ENCODE data around the gene SRRM2.

SRRM2 gene

DNA sequence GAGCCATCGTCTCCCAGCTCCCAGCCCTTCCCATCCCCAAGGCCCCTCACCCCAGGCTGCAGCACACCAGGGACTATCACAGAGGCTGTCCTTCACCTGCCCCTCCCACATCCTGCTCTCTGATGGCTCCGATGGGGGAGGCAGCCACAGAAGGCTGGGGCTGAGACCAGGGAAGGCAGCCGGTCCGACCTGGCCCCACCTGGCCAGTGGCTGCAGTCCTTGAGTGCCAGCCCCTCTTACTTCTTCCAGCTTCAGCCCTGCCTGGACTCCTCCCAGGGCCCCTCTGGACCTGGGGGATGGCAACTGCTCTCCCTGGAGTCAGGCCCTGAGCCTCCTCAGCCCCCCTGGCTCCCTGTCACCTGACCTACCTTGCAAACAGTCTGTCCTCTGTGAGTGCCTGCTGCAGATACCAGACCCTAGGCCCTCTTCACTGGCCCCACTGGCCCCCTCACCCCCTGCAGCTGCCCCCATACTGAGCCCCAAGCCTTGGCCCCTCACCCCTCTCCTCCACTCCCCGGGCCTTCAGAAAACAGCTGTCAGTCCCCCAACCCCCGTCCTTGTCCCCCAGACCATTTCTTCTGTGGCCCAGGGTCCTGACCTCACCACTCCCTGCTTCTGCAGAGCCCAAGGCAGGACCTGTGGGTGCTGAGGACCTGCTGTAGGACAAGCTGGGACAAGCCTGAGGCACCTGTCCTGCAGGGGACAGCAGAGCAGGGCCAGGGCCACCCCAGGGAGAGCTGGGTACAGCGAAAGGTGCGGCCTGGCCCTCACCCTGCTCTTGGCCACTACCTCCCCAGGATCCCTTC, 12.6 kb upstream of the SRRM2 start:
- DNase-seq (ENCODE audit: low spot score) = no peak

DNA sequence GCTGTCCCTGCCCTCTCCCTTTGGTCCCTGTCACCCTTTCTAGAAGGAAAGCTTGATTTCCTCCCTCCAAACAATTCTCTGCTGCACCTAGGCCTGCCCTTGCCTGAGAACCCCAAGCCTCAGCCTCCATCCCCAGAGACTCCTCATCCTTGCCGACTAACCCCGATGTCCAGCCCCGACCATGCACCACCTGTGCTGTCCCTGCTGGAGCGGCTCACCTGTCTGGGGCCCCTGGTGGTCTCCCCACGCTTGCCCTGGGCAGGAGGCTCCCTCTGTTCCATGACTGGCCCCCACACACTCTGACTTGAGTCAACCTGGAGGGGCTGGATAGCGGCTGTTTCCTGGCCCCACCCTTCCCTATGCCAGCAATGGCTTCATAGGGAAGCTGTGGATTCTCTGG, 12.0 kb upstream of the SRRM2 start:
- no peak for DNase-seq (ENCODE audit: low spot score)

DNA sequence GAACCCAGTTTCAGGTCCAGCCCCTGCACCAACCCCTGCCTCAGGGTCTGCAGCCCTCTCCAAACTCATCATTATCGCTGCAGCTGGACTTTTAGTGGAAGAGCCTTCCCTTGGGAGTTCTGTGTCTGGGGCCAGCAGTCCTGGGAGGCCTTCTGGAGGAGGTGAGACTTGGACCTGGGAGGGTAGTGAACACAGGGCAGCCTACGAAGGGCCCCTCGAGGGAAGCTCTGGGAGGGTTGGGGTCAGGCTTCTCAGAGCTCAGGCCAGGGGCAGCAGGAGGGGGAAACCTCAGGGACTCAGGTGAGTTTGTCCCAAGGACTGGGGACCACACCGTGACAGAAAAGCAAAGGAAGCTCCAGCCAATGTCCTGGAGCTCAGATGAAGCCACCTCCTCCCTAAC, 11.3 kb upstream of the SRRM2 start:
- no peak for DNase-seq (ENCODE audit: low spot score)

DNA sequence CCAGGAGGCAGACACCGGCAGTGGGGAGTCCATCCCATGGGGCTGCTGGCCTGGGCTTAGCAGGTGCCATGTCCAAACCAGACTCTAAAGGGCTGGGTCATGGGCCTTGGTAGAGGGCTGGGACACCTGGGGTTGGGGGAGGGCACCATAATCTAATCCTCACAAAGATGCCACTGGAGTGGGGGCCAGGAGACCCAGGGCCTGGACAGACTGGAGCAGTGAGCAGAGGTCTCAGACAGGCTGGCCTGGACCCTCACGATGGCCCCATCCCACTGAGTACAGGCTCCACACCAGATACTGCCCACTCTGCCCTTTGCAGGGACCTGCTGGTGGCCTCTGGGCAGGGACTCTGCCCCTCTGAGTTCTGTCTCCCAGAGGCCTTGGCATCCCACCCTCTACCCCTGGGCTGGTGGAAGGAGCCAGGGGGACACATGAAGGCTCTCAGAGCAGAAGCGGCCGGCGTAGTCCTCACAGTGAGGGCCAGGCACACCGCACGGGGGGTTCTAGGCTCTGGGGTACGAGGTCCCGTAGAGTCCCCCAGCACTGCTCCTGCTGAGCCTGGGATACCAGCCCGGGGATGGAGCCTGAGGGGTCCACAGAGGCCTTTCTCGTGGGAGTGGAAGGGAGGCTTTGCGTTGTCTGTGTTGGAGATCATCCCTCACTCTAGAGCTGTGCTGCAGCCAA, 10.0 kb upstream of the SRRM2 start:
- DNase-seq (ENCODE audit: low spot score) = no peak

DNA sequence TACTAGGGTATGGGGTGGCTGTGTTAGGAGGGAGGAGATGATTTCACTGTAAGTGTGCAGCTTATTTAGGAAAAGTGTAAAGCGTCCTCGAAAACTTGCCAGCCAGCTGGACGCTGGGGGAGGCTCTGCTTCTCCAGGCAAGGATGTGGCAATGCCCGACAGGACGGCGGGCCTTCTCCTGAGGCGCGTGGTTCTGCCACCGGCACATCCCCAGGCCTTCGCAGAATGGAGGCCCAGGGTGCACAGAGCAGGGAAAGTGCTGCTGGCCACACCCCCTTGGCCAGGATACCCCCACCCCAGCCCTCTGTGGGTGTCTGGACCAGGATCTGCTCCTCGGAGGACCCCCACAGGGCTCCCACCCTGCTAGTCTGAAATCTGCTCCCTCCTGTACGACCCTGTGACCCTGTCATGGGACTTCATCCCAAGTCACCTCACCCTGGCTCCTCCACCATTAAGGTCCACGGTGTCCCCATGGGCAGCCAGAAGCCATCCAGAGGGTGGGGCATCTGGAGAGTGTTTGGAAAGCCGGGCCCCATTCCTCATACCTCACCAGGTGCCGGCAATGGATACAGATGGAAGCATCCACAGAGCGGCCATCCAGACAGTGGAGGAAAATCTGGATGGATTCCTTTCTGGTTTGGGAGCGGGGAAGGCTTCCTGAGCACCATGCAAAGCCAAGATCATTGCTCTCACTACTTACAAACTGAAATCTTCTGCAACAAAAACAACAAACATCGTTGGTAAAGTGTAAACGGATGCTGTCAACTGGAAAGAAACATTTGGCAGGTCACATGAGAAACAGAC, 9.2 kb upstream of the SRRM2 start:
- no peak for DNase-seq (ENCODE audit: low spot score)

DNA sequence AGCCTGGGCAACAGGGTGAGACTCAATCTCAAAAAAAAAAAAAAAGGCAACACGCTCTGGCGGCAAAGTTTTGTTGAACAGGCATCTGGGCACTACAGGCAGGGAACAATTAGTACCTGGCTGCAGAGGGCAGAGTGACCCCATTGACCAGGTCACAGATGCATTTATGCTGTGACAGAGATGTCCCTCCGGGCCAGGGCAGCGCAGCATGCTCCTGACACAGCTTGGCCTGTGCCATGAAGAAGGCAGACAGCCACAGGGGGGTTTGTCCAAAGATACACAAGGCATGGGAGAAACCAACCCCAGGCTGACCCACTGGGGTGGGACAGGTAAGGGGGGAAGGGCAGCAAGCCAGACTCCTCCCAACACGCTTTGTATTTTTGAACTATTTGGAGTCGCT, 7.7 kb upstream of the SRRM2 start:
- no peak for DNase-seq (ENCODE audit: low spot score)

DNA sequence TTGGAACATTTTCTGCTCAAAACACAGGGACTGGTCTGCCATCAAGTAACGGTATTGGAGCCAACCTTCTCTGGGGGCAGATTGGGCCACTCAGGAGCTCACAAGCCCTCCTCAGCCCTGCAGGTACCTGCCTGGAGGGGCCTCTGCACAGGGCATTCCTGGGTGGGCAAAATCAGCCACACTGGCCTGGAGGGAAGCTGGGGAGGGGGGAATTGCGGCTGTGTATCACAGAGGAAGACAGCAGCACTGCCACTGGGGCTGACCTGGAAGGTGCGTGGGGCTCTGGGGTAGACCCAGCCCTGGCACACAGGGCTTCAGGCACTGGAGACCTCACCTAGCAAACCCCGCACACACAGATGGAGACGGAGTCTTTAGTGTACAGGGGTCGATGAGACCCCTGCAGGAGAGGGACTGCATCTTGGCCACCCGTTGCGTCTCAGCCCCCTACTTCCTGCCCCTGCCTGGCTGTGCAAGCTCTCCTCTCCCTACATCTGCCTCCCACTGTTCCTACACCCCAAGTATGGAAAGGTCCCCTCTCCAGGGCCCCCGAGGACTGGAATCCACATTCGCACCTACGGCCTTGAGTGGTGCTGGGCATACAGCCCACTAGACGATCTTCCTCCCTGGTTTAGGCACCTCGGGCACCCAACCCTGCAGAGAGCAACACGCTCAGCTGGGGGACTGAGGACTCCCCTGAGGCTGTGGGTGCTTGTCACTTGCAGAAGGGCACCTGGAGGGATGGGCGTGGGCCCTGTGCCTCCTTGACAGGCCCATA, 7.1 kb upstream of the SRRM2 start:
- no peak for DNase-seq (ENCODE audit: low spot score)

DNA sequence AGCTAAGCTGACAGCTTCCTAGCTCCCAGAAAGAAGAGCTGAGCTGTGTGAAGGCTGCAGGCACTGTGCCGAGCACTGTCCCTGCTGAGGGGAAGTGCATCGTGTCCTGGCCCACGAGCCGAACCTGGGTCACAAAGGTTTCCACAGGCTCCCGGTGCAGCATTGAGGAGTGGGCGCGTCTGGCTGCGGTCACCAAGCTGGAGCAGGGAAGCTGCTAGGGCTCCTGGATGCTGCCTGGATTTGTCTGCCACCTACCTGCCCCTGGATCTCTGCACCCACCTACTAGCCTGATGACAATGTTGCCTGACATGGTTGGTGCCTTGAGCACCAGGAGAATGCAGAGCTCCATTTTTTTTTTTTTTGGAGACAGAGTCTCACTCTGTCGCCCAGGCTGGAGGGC, 6.5 kb upstream of the SRRM2 start:
- DNase-seq (ENCODE audit: low spot score) = no peak

DNA sequence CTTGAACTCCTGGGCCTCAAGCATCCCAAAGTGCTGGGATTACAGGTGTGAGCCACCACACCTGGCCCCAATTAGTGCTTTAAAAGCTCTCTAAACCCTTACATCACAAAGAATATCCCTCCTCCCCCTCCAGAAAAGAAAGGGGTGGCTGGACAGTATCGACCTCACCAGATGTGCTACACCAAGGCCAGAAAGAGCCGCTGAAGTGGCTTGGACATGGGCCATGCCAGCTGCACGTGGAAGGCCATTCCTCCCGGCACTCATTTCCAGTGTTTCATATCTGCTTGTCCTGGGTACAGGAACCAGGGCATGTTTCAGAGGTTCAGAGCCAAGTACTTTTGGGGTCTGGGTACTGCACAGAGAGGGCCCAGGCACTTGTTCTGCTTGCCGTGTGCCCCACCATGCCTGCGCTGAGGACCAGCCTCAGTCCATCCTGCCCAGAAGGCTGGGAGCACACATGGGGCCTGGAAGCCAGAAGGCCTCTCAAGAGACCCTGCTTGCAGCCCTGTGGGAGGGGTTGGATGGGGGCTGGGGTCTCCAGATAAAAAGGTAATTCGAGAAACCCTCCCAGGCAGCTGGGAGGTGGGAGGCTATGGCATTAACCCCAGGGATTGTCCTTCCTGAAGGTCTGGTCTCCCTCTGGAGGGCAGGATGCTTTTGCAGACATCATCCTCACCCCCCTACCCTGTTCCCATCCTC, 3.5 kb upstream of the SRRM2 start:
- DNase-seq (ENCODE audit: low spot score) = no peak

DNA sequence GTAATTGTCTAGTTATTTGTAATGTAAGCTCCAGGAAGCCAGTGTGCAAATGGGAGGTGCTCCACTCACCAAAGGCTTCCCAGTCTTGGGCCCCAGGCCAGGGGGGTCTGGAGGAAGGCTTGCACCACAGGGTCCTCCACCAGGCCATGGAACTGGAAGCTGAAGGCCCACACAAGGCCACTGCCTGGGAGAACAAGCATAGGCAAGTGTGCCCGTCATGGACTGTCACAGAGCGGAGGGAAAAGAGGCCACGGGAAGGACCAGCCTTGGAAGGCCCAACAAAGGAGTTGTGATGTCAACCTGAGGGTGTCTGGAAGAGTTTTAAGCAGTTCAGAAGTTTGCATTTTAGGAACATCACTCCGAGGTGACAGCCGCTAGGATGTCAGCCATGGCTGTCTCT, 3.0 kb upstream of the SRRM2 start:
- no peak for DNase-seq (ENCODE audit: low spot score)

DNA sequence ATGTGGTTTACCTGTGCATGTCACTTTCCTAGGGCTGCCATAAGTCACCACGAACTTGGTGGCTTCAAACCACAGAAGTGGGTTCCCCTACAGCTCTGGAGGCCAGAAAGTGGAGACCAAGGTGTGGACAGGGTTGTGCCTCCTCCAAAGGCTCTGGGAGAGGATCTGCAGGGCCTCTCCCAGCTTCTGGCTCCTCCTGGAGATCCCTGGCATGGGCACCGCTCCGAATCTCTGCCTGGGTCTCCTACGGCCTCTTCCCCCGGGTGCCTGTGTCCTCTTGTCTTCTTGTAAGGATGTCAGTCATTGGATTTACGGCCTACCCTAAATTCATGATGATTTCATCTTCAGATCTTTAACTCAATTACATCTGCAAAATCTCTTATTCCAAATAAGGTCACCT, 2.5 kb upstream of the SRRM2 start:
- no peak for DNase-seq (ENCODE audit: low spot score)

DNA sequence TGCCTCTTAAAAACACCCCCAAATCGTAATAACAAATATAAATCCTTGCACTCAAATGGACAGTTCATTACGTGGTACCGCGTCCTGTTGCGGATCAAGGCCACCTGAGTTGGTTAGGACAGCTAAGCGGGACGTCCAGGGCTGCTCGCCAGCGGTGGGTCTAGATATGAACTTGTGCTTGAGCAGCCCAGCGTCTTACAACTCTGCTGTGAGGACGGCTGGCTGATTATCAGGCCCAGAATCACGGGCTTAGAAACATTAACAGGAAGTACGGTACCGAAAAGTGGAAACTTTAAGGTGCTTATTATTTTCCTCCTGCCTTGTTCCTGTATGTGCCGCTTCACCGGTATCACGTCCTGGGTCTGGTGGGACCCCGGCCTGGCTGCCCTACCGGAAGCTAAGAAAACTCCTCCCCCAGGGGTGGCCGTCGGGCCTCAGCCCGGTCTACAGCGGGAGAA, 832 bp upstream of the SRRM2 start:
- DNase-seq (ENCODE audit: low spot score) = no peak

DNA sequence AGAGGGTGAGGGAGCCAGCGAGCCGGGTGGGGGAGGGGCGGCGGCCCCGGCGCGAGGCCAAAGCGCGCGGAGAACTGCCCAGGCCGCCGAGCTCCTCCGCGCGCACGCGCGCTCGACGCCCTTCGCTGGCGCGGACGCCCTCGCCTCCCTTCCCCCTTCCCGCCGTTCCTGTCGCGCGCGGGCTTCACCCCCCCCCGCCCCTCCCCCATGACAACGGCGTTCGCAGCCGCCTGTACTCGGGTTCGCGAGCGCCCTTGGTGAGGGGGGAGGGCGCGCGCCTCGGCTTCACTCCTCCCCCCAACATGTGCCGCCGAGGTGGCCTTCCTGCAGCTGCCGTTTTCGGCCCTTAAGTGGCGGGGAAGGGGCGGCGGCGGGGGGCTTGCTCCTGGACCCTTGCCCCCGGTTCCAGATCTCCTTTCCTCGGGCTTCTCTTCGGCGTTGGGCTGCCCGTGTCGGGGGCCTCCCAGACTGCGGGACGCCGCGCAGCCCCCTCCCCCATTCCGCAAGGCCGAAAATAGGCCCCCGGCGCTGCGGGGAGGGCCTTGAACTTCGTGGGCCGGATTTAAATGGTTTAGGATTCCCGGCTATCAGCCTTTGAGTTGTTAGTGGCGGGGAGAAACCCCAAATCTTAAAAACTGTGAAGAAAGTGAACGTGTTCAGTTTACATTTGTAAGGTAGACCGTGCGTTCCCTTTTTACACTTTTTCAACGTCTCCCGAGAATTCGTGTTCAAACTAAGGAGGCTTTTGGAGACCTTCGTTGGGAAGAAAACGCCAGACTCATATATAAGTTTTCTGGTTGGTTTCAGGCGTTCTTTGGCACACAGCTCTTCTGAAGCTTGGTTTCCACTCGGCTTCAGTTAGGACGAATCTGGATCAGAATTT, 653 bp downstream of the SRRM2 start:
- peak; percentile 61 for DNase-seq (ENCODE audit: low spot score)

DNA sequence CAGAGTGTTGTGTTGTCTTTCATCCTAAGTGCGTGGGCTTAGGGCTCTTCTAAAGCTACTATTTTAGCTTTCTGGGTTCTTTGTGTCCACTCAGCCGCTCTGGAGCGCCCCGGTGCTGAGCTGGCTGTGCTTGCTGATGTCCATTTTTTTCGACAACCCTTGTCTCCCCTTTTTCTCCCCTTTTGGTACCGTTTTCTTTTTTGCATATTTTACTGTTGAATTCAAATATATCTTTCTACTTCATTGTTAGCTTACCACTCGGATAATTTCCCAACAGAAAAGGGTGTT, 1.2 kb downstream of the SRRM2 start:
- DNase-seq (ENCODE audit: low spot score) = no peak

DNA sequence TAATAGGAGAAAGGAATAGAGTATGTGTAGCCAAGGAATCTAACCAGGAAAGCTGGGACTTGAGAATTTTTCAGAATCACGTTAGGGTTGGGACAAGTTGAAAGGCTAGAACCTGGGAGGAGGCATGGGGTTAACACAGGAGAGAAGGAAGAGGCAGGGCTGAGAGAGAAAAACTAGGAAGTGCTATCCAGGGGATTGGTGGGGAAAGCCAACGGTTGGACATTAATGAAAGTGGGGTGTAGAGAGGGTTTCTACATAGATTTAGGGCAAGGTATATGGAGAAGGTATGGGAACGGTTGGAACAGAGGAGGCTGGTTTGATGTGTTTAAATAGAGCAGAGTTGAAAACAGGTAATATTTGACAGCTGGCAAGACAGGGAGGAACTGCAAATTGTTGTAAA, 2.7 kb downstream of the SRRM2 start:
- DNase-seq (ENCODE audit: low spot score) = no peak

DNA sequence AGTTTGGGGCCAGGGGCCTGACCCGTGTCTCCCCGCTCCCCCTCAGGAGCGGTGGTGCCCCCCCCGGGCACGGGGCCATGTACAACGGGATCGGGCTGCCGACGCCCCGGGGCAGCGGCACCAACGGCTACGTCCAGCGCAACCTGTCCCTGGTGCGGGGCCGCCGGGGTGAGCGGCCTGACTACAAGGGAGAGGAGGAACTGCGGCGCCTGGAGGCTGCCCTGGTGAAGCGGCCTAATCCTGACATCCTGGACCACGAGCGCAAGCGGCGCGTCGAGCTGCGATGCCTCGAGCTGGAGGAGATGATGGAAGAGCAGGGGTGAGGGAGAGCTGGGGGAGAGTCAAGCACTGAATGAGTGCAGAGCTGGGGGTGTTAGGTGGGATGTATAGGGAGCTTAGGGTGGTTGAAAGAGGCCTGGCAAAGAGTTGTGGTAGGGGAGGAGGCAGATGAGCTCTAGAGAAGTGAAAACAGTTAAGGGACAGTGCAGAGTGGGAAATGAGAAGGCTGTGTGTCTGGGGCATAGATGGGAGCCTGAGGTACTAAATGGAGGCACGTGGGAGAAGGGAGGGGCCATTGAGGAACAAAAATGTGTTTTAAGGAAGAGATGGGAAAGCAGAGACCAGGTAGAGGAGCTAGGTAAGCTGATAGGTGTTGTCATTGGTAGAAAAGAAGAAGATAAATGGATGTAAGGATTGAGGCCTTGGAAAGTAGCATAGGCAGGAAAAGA, 4.0 kb downstream of the SRRM2 start:
- DNase-seq (ENCODE audit: low spot score) = no peak

DNA sequence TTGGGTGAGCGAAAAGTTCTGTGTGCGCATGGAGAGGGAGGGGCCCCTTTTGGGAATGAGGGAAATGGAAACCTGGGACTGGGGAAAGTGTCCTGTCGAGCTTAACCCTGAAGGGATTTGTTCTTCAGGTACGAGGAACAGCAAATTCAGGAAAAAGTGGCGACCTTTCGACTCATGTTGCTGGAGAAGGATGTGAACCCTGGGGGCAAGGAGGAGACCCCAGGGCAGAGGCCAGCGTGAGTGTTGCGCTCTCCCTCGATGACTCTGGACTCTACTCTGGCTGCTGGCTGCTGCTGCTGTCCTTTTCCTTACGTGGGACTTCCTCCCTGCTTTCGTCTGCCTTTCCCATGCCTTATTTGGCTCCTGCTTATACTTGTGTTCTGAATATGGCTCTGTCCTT, 4.9 kb downstream of the SRRM2 start:
- no peak for DNase-seq (ENCODE audit: low spot score)

DNA sequence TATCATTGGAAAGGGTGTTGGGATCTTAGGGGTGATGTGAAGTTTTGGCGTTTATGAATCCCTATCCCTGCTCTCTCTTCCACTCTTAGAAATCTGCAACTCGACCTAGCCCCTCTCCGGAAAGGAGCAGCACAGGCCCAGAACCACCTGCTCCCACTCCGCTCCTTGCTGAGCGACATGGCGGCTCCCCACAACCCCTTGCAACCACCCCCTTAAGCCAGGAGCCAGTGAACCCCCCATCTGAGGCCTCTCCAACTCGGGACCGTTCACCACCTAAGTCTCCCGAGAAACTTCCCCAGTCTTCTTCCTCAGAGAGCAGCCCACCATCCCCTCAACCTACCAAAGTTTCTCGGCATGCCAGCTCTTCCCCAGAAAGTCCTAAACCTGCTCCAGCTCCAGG, 9.0 kb downstream of the SRRM2 start:
- DNase-seq (ENCODE audit: low spot score) = no peak

DNA sequence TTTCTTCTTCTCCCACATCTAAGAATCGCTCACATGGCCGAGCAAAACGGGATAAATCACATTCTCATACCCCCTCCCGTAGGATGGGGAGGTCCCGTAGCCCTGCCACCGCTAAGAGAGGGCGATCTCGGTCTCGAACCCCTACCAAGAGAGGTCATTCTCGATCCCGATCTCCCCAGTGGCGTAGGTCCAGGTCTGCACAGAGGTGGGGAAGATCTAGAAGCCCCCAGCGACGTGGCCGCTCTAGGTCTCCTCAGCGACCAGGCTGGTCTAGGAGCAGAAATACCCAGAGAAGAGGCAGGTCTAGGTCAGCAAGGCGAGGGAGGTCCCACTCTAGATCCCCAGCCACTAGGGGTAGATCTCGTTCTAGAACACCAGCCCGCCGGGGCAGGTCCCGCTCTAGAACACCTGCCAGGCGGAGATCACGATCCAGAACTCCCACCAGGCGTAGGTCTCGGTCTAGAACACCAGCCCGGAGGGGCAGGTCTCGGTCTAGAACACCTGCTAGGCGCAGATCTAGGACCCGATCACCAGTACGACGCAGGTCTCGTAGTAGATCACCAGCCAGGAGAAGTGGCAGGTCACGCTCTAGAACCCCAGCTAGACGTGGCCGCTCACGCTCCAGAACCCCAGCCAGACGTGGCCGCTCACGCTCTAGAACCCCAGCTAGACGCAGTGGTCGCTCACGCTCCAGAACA, 9.6 kb downstream of the SRRM2 start:
- DNase-seq (ENCODE audit: low spot score) = no peak
